Stimulated activated naive B cell treated with anti-CD40 and anti-IgM and Interleukin-4, amounts not matched to agents 10 μg/mL and 1 μg/mL and 100 μg/mL, for 72 hours (primary cell): ENCODE measurements around the gene ZBTB32.
A peak's percentile ranks its signal among the peaks of the same experiment; 100 is the strongest.

Source experiments
- ATAC-seq, 2 donors: fragments of 150-1000 bp; cut with Tn5 transposase; replicated peaks; 2 replicates each; pipeline ENCODE4 v1.10.0; 2021; ENCODE audit warnings: moderate library complexity in 1 of 2
- DNase-seq: peaks from one replicate; pipeline ENCODE4 v3.0.0; 2021
- H3K27ac Mint-ChIP-seq: one replicate; pipeline ENCODE4 v1.8.0; 2022; ENCODE audit warnings: mild to moderate bottlenecking, mixed read lengths
- H3K27me3 Mint-ChIP-seq, 2 donors: one replicate each; pipeline ENCODE4 v1.8.0; 2022; ENCODE audit warnings: mixed read lengths in 2 of 2
- H3K36me3 Mint-ChIP-seq, 2 donors: one replicate each; pipeline ENCODE4 v1.8.0; 2022; ENCODE audit warnings: mixed read lengths in 2 of 2, mild to moderate bottlenecking in 1 of 2
- H3K4me1 Mint-ChIP-seq, 2 donors: one replicate each; pipeline ENCODE4 v1.8.0; 2022; ENCODE audit warnings: mixed read lengths in 2 of 2, mild to moderate bottlenecking in 1 of 2
- H3K4me3 Mint-ChIP-seq, 2 donors: one replicate each; pipeline ENCODE4 v1.8.0; 2022; ENCODE audit warnings: mild to moderate bottlenecking in 2 of 2, mixed read lengths in 2 of 2, moderate library complexity in 1 of 2
- H3K9me3 Mint-ChIP-seq, 2 donors: one replicate each; pipeline ENCODE4 v1.8.0; 2022; ENCODE audit warnings: mixed read lengths in 2 of 2, mild to moderate bottlenecking in 1 of 2

Gene ZBTB32

GRCh38 chr19:35742121-35742724 lies 37.9 kb downstream of the ZBTB32 start, which contains the start of gene IGFLR1:
TSS of gene IGFLR1 (minus strand) at chr19:35742452. CDS start at chr19:35741180, 1,272 bp downstream.
- Mint-ChIP-seq H3K9me3 (no peaks in the 10 kb centered on the region), H3K27me3 (no peaks in the 10 kb centered on the region), H3K4me1 (peaks cover 37 to 71% of the 10 kb centered on the region in 2 donors), H3K4me3 (peak within 1 kb of the TSS; percentile 96 to 98), H3K36me3 (peaks cover 42 to 63% of the 10 kb centered on the region in 2 donors), H3K27ac (peak within 1 kb of the TSS; percentile 98)
- peak; percentile 37 to 41 for ATAC-seq
- DNase-seq = peak; percentile 90

GRCh38 chr19:35743640-35744429 lies 39.5 kb downstream of the ZBTB32 start:
- Mint-ChIP-seq H3K27ac (peak overlapping the region; percentile 100), H3K4me1 (peaks cover 33 to 68% of the 10 kb centered on the region in 2 donors), H3K36me3 (peaks cover 34 to 51% of the 10 kb centered on the region in 2 donors), H3K4me3 (peak overlapping the region; percentile 96 to 98), H3K27me3 (no peaks in the 10 kb centered on the region), H3K9me3 (peaks cover 0 to 1% of the 10 kb centered on the region in 2 donors)
- no peak for ATAC-seq
- DNase-seq = no peak

GRCh38 chr19:35744430-35745327 lies 40.3 kb downstream of the ZBTB32 start:
- DNase-seq = peak; percentile 92
- Mint-ChIP-seq H3K27ac (peak overlapping the region; percentile 100), H3K4me1 (peaks cover 32 to 68% of the 10 kb centered on the region in 2 donors), H3K27me3 (no peaks in the 10 kb centered on the region), H3K4me3 (peak overlapping the region; percentile 96 to 98), H3K36me3 (peaks cover 33 to 43% of the 10 kb centered on the region in 2 donors), H3K9me3 (peaks cover 0 to 1% of the 10 kb centered on the region in 2 donors)
- ATAC-seq = peak; percentile 52 to 58

GRCh38 chr19:35745328-35746086 lies 41.1 kb downstream of the ZBTB32 start, which contains the start of the genes PSENEN and U2AF1L4:
TSS of gene PSENEN (plus strand) at chr19:35745651. CDS start at chr19:35745931, 280 bp downstream.
TSS of gene U2AF1L4 (minus strand) at chr19:35745418. CDS start at chr19:35745391, 27 bp downstream.
- peak within 1 kb of the TSS; percentile 100 for H3K27ac Mint-ChIP-seq
- no peaks in the 10 kb centered on the region for H3K27me3 Mint-ChIP-seq
- H3K36me3 Mint-ChIP-seq = peaks cover 30 to 39% of the 10 kb centered on the region in 2 donors
- peaks cover 35 to 70% of the 10 kb centered on the region in 2 donors for H3K4me1 Mint-ChIP-seq
- H3K9me3 Mint-ChIP-seq = peaks cover 0 to 1% of the 10 kb centered on the region in 2 donors
- peak; percentile 49 to 55 for ATAC-seq
- DNase-seq = peak; percentile 98
- peak within 1 kb of the TSS; percentile 96 to 98 for H3K4me3 Mint-ChIP-seq

GRCh38 chr19:35746087-35746462 lies 41.7 kb downstream of the ZBTB32 start:
- Mint-ChIP-seq H3K9me3 (peaks cover 0 to 1% of the 10 kb centered on the region in 2 donors), H3K27ac (peak overlapping the region; percentile 100), H3K4me3 (peak overlapping the region; percentile 96 to 98), H3K4me1 (peaks cover 31 to 65% of the 10 kb centered on the region in 2 donors), H3K27me3 (no peaks in the 10 kb centered on the region), H3K36me3 (peaks cover 25 to 33% of the 10 kb centered on the region in 2 donors)
- DNase-seq (no peak), ATAC-seq (no peak)

- ATAC-seq (no peak), DNase-seq (no peak)
- H3K4me3 Mint-ChIP-seq = peak overlapping the region; percentile 96 to 98
- peaks cover 24 to 32% of the 10 kb centered on the region in 2 donors for H3K36me3 Mint-ChIP-seq
- H3K27me3 Mint-ChIP-seq = no peaks in the 10 kb centered on the region
- H3K4me1 Mint-ChIP-seq = peaks cover 31 to 65% of the 10 kb centered on the region in 2 donors
- peak overlapping the region; percentile 100 for H3K27ac Mint-ChIP-seq
- H3K9me3 Mint-ChIP-seq = peaks cover 0 to 1% of the 10 kb centered on the region in 2 donors
Measured at GRCh38 chr19:35746531-35746930, 42.2 kb downstream of the ZBTB32 start.

- Mint-ChIP-seq H3K4me3 (peak within 1 kb of the TSS; percentile 95 to 97), H3K9me3 (peaks cover 0 to 1% of the 10 kb centered on the region in 2 donors), H3K4me1 (peaks cover 22 to 51% of the 10 kb centered on the region in 2 donors), H3K36me3 (peaks cover 19 to 36% of the 10 kb centered on the region in 2 donors), H3K27me3 (no peaks in the 10 kb centered on the region), H3K27ac (peak within 1 kb of the TSS; percentile 97)
- peak; percentile 73 to 76 for ATAC-seq
- peak; percentile 98 for DNase-seq
Measured at GRCh38 chr19:35748106-35749020, 44.0 kb downstream of the ZBTB32 start, which contains the start of gene LIN37. TSS of gene LIN37 (plus strand) at chr19:35748576. CDS start at chr19:35748725, 149 bp downstream.

GRCh38 chr19:35750167-35750566 lies 45.8 kb downstream of the ZBTB32 start:
- Mint-ChIP-seq H3K27ac (no peak overlapping the region), H3K4me3 (peak overlapping the region in 1 of 2 donors; percentile 11), H3K4me1 (peaks cover 21 to 44% of the 10 kb centered on the region in 2 donors), H3K36me3 (peaks cover 28 to 41% of the 10 kb centered on the region in 2 donors), H3K27me3 (peaks cover 10 to 12% of the 10 kb centered on the region in 2 donors), H3K9me3 (peaks cover 0 to 1% of the 10 kb centered on the region in 2 donors)
- ATAC-seq = no peak
- no peak for DNase-seq

GRCh38 chr19:35751839-35752745 lies 47.7 kb downstream of the ZBTB32 start:
- ATAC-seq = no peak
- no peak overlapping the region for H3K27ac Mint-ChIP-seq
- peaks cover 0 to 1% of the 10 kb centered on the region in 2 donors for H3K9me3 Mint-ChIP-seq
- H3K36me3 Mint-ChIP-seq = peaks cover 35 to 43% of the 10 kb centered on the region in 2 donors
- no peak for DNase-seq
- H3K4me3 Mint-ChIP-seq = no peak overlapping the region
- peaks cover 20 to 22% of the 10 kb centered on the region in 2 donors for H3K27me3 Mint-ChIP-seq
- peaks cover 23 to 46% of the 10 kb centered on the region in 2 donors for H3K4me1 Mint-ChIP-seq

- Mint-ChIP-seq H3K27me3 (peaks cover 20 to 22% of the 10 kb centered on the region in 2 donors), H3K27ac (no peak overlapping the region)
- ATAC-seq = no peak
Measured at GRCh38 chr19:35752746-35753350, 48.5 kb downstream of the ZBTB32 start.

More at GRCh38 chr19:35752746-35753350, 48.5 kb downstream of the ZBTB32 start:
- Mint-ChIP-seq H3K36me3 (peaks cover 34 to 41% of the 10 kb centered on the region in 2 donors), H3K4me1 (peaks cover 24 to 48% of the 10 kb centered on the region in 2 donors), H3K4me3 (no peak overlapping the region), H3K9me3 (peaks cover 0 to under 1% of the 10 kb centered on the region in 2 donors)
- no peak for DNase-seq
